GM19099 (cell line): Measurements from ENCODE around the gene MAST4.

Source experiments
- POLR2A ChIP-seq: IDR thresholded peaks from 3 replicates; pipeline ENCODE4 v1.6.1; 2011; ENCODE audit warnings: low read depth; ENCODE audit not compliant: insufficient read length; ENCODE audit errors: extremely low read depth

Gene MAST4

DNA sequence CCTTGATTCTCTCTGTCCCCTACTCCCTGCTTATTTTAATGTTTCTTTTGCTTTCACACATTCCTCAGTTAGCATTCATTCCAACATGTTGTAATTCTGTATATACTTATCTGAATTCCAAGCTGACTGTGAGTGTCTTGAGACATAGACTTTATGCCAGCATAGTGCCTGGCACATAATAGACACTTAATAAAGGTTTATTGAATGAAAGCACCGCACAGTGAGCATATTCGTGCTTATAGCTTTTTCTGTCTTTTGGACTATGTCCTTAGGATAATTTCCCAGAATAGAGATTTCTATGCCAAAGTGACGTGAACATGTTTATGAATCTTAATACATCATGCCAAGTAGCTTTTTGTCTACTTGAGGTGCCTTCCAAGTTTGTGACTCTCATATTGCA lies 425.8 kb downstream of the MAST4 start:
- TF ChIP-seq POLR2A, result no peak

- TF ChIP-seq POLR2A, result no peak
These were observed 429.3 kb downstream of the MAST4 start for GRCh38 chr5:67025457-67025856.

- no peak for TF ChIP-seq POLR2A
These were observed 430.1 kb downstream of the MAST4 start for GRCh38 chr5:67026278-67026677.

DNA sequence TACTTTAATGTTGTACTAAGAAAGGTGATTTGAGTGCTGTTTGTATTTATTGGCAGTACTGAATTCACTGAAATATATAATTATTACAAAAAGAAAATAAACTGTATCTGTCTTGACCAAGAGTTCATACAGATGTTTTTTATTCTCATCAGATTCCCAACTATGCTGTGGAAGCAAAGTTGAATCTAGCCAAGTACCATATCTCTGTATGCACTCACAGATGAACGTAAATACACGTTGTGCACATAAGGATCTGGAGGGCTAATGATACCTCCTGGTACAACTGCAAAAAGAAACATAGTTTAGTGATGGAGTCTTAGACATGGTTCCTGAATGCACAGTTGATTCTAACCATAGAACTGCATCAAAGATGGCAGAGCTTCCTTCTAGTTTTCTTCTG lies 431.0 kb downstream of the MAST4 start:
- no peak for TF ChIP-seq POLR2A

- TF ChIP-seq POLR2A, result no peak
These were observed 432.2 kb downstream of the MAST4 start for GRCh38 chr5:67028371-67028770.

DNA sequence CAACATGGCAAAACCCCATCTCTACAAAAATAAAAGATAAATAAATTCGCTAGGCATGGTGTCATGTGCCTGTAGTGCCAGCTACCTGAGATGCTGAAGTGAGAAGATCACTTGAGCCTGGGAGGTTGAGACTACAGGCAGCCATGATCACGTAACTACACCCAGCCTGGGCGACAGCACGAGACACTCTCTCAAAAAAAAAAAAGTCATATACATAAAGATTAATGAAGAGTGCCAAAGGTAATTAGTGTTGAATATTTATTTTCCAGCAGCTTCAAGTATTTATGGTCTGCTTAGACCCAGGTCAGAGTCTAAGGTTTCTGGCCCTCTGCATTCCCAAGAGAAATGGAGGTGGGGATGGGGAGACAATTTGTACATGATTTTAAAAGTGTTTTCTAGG lies 432.7 kb downstream of the MAST4 start:
- TF ChIP-seq POLR2A, result no peak

DNA sequence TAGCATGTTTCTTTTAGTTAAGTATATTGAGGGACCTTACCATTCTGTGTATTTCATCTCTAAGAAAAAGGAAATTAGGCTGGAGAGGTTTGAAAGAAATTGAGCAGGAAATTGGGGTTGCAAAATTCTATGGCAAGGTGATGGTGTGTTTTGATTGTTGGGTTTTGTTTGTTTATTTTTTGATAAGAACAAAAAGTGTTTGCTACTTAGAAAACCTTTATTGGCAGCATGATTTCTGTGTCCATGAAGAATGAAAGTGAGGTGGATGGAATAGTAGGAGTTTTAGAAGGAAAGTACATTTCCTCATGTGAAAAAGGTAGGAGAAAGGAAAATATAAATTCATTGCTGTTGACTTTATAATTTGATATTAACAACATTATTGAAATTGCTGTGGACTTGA lies 433.3 kb downstream of the MAST4 start:
- TF ChIP-seq POLR2A, result no peak

DNA sequence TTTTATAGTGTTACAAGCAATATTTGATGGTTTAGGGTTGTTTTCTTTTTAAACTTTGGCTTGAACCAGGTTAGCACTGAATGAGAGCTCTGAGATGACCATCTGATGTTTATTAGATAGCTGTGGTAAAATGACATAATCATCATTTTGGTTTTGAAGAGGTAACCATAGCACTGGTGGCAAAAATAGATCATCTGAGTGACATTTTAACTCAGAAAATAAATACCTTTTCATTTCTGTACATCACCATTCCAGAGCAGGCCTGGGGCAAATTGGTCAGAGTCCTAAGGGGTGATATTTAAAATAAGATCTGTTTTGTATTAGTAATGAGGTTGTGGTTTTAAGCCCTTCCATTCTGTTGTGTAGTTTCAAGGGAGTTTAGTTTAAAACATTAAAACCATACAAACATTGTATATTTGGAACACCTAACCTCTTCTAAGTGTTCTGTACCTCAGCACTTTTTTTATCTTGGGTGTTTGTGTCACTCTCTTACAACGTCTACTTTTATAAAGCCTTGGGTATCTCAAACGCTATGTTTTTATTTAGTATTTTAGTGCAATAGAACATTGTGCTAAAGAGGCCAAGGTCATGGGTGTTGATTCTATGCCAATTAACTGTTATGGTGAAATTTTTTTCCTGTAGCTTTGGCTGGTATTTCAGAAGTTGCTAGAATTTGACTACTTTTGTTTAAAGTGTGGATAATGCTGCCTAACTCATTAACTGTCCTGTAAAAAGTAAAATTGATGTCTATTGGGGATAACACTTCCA lies 434.3 kb downstream of the MAST4 start:
- no peak for TF ChIP-seq POLR2A

- TF ChIP-seq POLR2A, result no peak
These were observed 434.9 kb downstream of the MAST4 start for GRCh38 chr5:67031057-67031443.

- TF ChIP-seq POLR2A, result no peak
These were observed 435.5 kb downstream of the MAST4 start for GRCh38 chr5:67031692-67032091.

DNA sequence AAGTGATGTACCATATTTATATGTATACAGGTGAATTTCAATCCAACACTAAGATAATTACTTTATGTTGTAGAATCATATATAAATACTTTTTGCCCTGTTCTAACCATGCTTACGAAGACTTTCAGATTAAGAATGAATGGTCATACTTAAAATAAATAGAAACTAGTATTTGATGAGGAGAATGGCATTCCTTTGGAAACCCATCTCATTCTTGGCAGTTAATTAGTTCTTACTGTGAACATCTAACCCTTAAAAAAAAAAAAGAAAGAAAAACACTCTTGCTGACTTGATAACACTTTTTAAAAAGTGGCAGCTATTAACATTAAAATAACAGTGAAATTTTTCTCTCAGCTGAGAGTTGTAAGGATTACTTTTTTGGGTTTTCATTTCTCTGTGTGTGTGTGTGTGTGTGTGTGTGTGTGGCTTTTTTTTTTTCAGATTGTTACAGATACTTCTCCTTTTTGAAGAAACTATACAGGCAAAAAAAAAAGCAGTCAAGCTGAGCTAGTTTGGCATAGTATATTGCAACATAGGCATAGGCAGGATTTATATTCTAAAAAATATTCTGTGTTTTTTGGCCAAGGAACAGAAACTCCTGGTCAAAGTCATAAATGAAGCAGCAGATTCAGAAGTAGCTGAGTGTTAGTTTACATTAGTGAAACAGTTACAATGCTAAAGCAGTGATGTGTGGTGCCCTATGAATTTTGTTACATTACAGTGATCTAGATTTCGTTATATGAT lies 436.9 kb downstream of the MAST4 start:
- no peak for TF ChIP-seq POLR2A

GRCh38 chr5:67033880-67034651 lies 437.9 kb downstream of the MAST4 start:
- no peak for TF ChIP-seq POLR2A

DNA sequence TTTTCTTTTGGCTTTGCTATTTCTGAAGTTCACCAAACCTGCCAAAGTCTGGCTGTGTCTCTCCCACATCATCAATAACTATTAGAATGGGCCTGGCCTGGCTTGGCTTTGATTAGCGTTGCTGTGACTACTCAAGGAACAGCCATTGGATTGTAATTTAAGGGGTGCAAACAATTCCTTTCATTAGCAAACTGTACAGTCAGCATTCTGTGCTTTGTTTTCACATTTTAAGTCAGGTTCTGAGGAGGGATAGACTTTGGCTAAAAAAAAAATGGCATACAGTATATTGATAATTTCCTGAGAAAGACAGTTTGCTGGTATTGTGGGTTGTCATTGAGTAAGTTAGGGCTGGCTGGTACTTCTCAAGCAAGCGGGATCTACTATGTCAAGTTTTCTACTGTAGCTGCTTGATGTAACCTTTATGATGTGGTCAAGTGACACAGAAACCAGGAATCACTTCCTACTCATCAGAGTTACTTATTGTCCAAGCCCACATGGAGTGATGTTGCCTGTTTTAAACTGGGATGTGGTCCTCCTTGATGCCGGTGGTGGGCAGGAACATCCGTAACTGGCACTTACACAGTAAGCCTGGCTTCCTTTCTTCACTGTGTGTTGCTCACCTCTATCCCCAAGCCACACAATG lies 439.0 kb downstream of the MAST4 start:
- TF ChIP-seq POLR2A, result no peak

DNA sequence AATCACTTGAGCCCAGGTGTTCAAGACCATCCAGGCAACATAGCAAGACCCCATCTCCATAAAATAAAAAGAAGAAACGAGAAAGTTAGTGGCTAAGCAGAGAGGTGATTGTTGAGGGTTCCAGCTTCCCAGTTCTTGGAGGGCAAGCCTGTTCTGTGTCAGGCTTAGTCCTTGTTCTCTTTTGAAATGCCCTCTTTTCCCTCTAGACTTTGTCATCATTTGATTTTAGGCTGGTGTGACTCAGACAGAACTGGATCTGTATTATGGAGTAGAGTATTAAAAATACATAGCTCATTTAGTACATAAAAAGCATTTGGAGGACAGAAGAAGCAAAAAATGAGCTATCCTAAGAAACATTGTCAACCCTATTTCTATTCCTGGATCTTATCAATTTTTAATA lies 441.0 kb downstream of the MAST4 start:
- TF ChIP-seq POLR2A, result no peak
